Thymus (tissue), 11 donors: Measurements from ENCODE around the gene CD58. TPM values are rescaled to one million over a fixed set of nuclear protein-coding genes. Genes with fewer than 3 reads are reported as not detected.
A peak's percentile ranks its signal among the peaks of the same experiment; 100 is the strongest.

Source experiments
- DNase-seq, 9 donors: peaks; one replicate each; pipeline ENCODE4 v3.0.0-alpha.2; 2013; ENCODE audit warnings: low spot score in 9 of 9, low read depth in 6 of 9, missing footprints in 1 of 9
- H3K27ac ChIP-seq, 2 donors: one replicate each; pipeline ENCODE4 v1.5.1; 2013; ENCODE audit warnings: control low read depth in 1 of 2, low read depth in 1 of 2, low read length in 1 of 2, mild to moderate bottlenecking in 1 of 2, moderate library complexity in 1 of 2
- H3K27me3 ChIP-seq, 2 donors: one replicate each; pipeline ENCODE4 v1.5.1; 2013; ENCODE audit warnings: low read length in 1 of 2; ENCODE audit not compliant: control insufficient read depth in 2 of 2, insufficient read depth in 1 of 2
- H3K36me3 ChIP-seq, 2 donors: one replicate each; pipeline ENCODE4 v1.5.1; 2013; ENCODE audit warnings: low read length in 1 of 2, mild to moderate bottlenecking in 1 of 2, moderate library complexity in 1 of 2; ENCODE audit not compliant: control insufficient read depth in 2 of 2, insufficient read depth in 2 of 2
- H3K4me1 ChIP-seq, 2 donors: one replicate each; pipeline ENCODE4 v1.5.1; 2013; ENCODE audit warnings: low read length in 2 of 2; ENCODE audit not compliant: control insufficient read depth in 2 of 2, insufficient read depth in 2 of 2
- H3K4me3 ChIP-seq, 2 donors: one replicate each; pipeline ENCODE4 v1.5.1; 2013; ENCODE audit warnings: low read length in 2 of 2, control low read depth in 1 of 2, mild to moderate bottlenecking in 1 of 2
- H3K9me3 ChIP-seq, 2 donors: one replicate each; pipeline ENCODE4 v1.5.1; 2013; ENCODE audit warnings: low read length in 1 of 2, mild to moderate bottlenecking in 1 of 2; ENCODE audit not compliant: control insufficient read depth in 2 of 2, insufficient read depth in 1 of 2
- WGBS: extraction: QIAGEN DNeasy Blood & Tissue Kit; methylation state at CpG from one replicate; pipeline ENCODE4 v1.1.7; 2013; 5-methylcytosine and 5-hydroxymethylcytosine counted together
- polyA plus RNA-seq: library from polyadenylated mRNA; stranded (reverse); fragments of 200-250 nt; gene quantifications from one replicate; pipeline ENCODE4 v1.2.3, GENCODE V29; 2013
- total RNA-seq: library from RNA; stranded (reverse); fragments of 120-200 nt; gene quantifications from one replicate; pipeline ENCODE4 v1.2.4, GENCODE V29; 2013
- donor health status: healthy.

CD58 gene
- total and polyA plus RNA-seq, 2 donors: 12.7 to 24.6 TPM

DNA sequence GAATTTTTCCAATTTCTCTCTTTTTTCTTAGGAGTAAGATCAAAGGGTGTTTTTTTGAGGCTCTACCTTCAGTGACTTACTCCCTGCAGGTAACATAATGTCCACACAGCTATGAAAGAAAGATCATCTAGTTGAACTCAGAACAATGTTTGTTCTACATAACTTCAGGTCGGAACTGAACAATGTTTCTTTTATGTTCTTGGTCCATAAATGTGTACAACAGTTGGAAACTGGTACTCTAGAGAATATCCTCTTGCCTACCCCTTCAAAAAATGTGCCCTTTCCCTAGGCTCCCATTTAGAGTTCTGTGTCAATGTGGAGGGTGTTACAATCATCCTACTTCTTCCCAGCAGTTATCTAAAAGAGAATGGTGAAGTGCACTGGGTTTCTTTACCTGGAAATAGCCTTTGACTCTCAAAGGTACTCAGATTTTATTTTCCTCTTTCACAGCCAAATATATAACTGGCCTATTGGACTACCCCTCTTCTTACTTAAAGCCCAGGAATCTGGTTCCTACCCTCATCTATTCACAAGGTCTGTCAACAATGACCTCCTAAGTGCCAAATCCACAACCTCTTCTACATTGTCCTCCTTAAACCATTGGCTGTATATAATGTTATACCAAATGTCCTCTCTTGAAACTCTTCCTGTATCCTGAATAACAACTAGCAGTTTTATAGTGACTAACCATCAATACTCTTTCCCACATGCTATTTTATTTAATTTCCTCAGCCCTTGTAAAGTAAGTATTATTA is 42.3 kb downstream of the CD58 start:
- no peak for DNase-seq
- no peaks in the 10 kb centered on the region for H3K27me3 ChIP-seq
- H3K4me3 ChIP-seq: no peak overlapping the region
- peaks cover 3% of the 10 kb centered on the region in 2 donors for H3K36me3 ChIP-seq
- no peaks in the 10 kb centered on the region for H3K4me1 ChIP-seq
- H3K9me3 ChIP-seq: no peaks in the 10 kb centered on the region
- whole genome bisulfite sequencing: 99% methylated on average over 1 of the region's 1 CpG
- H3K27ac ChIP-seq: no peak overlapping the region

DNA sequence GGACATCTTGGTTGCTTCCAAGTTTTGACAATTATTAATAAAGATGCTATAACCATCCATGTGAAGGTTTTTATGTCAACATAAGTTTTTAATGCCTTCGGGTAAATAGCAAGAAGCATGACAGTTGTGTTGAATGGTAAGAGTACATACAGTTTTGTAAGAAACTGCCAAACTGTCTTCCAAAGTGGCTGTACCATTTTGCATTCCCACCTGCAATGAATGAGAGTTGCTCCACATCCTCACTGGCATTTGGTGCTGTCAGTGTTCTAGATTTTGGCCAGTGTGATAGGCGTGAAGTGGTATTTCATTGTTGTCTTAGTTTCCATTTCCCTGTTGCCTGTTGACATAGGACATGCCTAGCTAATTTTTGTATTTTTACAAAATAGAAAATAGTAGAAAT is 45.4 kb downstream of the CD58 start:
- H3K4me3 ChIP-seq: no peak overlapping the region
- WGBS: 98% methylated on average over 2 of the region's 2 CpGs
- no peaks in the 10 kb centered on the region for H3K36me3 ChIP-seq
- no peaks in the 10 kb centered on the region for H3K27me3 ChIP-seq
- no peaks in the 10 kb centered on the region for H3K4me1 ChIP-seq
- H3K9me3 ChIP-seq: no peaks in the 10 kb centered on the region
- H3K27ac ChIP-seq: no peak overlapping the region
- DNase-seq: no peak

DNA sequence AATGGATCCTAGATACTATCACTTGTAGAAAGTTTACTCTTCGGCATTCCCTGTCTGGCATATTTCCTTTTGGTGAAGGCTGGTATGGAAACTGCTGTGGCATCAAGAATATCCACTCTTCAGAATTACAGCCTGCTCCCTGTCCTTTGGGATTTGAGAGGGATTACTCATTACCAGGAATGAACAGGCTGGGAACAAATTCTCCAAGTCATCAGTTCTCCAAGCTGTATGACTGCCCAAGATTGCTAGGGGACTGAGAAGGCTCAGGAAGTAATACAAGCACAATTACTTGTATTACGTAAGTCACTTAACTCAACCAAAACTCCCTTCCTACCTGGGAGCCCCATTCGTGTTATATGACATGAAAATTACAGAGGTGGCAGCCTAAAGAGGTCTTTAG is 49.6 kb downstream of the CD58 start:
- H3K27ac ChIP-seq: no peak overlapping the region
- no peaks in the 10 kb centered on the region for H3K27me3 ChIP-seq
- 94% methylated on average over 3 of the region's 3 CpGs for WGBS
- no peak overlapping the region for H3K4me3 ChIP-seq
- H3K4me1 ChIP-seq: peaks cover 0 to 5% of the 10 kb centered on the region in 2 donors
- no peaks in the 10 kb centered on the region for H3K36me3 ChIP-seq
- no peak for DNase-seq
- H3K9me3 ChIP-seq: no peaks in the 10 kb centered on the region

DNA sequence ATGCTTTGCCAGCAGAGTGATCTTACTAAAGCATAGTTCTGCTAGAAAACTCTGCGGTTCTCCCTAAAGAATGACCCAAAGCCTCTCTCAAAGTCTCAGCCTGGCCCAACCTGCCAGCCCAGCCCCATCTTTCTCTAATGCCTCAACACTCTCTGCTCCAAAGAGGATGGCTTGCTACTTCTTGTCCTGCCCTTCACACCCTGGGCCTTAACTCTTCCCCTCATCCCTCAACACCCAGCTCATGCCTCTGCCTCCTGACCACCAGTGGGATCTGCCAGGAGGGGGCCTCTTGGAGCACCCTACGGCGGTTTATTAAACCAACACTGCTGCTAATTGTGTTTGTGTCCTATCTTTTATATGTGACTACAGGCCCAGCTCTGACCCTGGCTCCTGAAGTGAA is 52.4 kb downstream of the CD58 start:
- Histone ChIP-seq H3K27ac (no peak overlapping the region), H3K4me3 (no peak overlapping the region)
- 99% methylated on average over 3 of the region's 3 CpGs for WGBS

DNA sequence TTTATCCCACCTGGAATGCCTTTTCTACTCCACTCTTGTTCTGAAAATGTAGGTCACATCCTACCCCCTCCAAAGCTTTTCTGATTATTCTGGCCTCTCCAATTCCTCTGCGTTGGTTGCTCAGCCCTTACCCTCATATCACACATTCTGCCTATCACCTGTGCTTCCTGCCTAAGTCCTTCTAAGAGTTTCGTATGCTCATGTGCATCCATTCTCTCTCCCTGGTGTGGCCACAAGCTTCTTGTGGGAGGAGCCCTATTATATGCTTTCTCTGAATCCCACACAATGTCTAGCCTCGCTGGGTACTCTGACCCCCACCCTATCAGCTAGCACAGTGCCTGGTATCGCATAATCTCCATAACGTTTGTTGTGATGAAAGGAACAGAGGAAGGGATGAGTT is 54.2 kb downstream of the CD58 start:
- DNase-seq: no peak
- H3K4me1 ChIP-seq: peaks cover 14 to 24% of the 10 kb centered on the region in 2 donors
- no peaks in the 10 kb centered on the region for H3K9me3 ChIP-seq
- no peaks in the 10 kb centered on the region for H3K36me3 ChIP-seq
- H3K27ac ChIP-seq: no peak overlapping the region
- WGBS: 79% methylated on average over 5 of the region's 5 CpGs
- no peaks in the 10 kb centered on the region for H3K27me3 ChIP-seq
- no peak overlapping the region for H3K4me3 ChIP-seq

More for the DNA sequence above, 52.4 kb downstream of the CD58 start:
- Histone ChIP-seq H3K9me3 (no peaks in the 10 kb centered on the region), H3K36me3 (no peaks in the 10 kb centered on the region), H3K4me1 (peaks cover 14 to 24% of the 10 kb centered on the region in 2 donors), H3K27me3 (no peaks in the 10 kb centered on the region)
- DNase-seq: no peak

DNA sequence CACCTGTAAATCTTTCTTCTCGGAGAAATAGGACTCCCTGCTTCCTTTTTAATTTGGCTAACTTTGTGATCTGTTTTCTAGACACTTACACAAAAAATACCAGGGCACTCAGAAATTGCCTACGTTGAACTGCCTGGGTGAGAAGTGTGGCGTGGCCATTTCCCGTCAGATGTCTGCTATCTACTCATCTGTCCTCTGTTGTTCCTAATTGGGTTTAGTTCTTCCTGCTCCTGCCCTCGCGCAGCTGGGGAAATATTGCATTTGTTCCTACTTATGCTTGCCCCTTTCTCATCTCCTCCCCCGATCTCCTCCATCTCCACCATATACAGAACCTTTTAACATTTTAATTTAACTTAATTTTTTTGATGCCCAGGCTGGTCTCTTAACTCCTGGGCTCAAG is 55.1 kb downstream of the CD58 start:
- peak in 1 of 9 donors; percentile 43 for DNase-seq
- Histone ChIP-seq H3K36me3 (no peaks in the 10 kb centered on the region), H3K27me3 (no peaks in the 10 kb centered on the region), H3K27ac (peak overlapping the region; percentile 66 to 74), H3K9me3 (no peaks in the 10 kb centered on the region), H3K4me1 (peaks cover 16 to 24% of the 10 kb centered on the region in 2 donors), H3K4me3 (no peak overlapping the region)
- WGBS: 15% methylated on average over 7 of the region's 7 CpGs

DNA sequence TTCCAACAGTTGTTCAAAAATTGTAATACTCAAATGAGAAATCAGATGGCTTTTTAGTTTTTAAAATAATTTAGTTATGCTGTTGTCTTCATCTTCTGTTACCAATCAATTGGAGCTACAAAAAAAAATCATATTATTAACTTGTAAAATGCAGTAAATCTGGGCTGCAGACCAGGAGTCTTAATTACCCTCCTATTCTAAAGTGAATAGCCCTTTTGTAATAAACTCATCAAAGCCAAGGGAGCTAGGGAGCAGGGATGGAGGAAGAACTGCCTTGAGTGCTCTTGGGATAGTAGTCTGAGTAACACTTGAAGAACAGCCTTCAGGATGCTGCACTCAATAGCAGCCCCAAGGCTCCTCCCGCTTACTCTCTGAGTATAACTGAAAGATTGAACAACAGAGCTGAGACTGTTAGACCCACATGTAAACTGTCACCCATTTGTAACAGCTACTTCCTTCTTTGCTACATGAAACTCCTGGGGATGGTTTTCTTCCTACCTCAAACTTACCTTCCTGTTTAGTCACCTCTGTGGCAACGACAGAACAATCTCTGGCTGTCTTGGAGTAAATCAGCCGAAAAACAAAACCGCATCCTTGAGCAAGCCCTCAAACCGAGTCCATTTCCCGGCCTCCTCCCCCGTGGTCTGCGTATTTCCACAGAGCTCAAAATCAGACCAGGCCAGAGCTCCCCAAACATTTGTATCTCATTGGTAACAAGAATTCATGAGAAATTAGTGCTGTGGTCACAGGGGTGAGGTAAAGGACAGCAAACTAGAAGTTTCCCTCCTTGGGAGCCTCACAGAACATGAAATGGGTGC is 55.9 kb downstream of the CD58 start:
- peak in 5 of 9 donors; percentile 28 to 74 (median 40) for DNase-seq

DNA sequence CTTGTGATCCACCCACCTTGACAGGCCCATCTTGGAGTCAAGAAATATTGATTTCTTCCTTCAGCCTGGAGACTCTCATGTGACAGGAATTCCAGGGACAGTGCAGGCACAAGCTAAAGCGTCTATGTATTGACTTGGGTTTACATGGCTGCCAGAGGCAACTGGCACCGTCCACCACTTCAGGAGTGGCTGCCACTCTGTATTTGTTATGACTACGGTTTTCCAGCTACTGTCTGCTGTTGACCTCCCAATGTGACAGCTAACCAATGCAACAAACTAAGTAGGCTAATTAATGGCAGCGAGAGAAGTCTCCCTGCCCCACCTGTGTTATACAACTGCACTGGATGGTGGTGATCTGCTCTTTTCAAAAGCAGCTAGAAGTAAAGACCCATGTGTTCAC is 56.9 kb downstream of the CD58 start:
- over 99% methylated on average over 4 of the region's 4 CpGs for WGBS
- no peak overlapping the region for H3K27ac ChIP-seq

More for the DNA sequence above, 55.9 kb downstream of the CD58 start:
- H3K4me1 ChIP-seq: peaks cover 19 to 29% of the 10 kb centered on the region in 2 donors
- no peak overlapping the region for H3K4me3 ChIP-seq
- H3K36me3 ChIP-seq: no peaks in the 10 kb centered on the region
- no peaks in the 10 kb centered on the region for H3K9me3 ChIP-seq
- H3K27ac ChIP-seq: peak overlapping the region; percentile 66 to 74
- 6% methylated on average over 8 of the region's 8 CpGs for WGBS
- H3K27me3 ChIP-seq: no peaks in the 10 kb centered on the region

DNA sequence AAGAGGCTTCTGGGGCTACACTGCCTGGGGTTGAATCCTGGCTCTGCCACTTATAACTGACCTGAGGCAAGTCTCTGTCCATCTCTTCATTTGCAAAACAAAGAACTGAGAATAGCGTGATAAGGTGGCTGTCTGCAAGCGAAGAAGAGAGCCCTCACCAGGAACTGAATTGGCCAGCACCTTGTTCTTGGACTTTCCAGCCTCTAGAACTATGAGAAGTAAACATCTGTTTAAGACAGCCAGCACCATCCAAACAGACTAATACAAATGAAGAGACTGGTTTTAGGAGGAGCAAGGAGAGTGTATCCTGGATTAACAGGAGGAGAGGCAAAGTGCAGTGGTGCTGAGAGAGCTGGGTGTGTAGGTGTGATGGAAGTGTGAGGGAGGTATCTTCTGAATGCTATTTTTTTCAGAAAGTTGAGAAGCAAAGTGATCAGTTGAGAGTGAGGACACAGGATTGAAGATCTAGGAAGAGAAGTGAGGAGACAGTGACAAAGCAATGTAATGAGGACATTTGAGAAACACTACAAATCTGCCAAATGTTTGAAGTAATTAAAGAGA is 59.3 kb downstream of the CD58 start:
- Histone ChIP-seq H3K4me3 (no peak overlapping the region), H3K36me3 (no peaks in the 10 kb centered on the region), H3K4me1 (peaks cover 19 to 39% of the 10 kb centered on the region in 2 donors), H3K27ac (no peak overlapping the region), H3K9me3 (no peaks in the 10 kb centered on the region), H3K27me3 (no peaks in the 10 kb centered on the region)
- WGBS: 98% methylated on average over 2 of the region's 2 CpGs
- no peak for DNase-seq

More for the DNA sequence above, 56.9 kb downstream of the CD58 start:
- DNase-seq: no peak
- Histone ChIP-seq H3K9me3 (no peaks in the 10 kb centered on the region), H3K27me3 (no peaks in the 10 kb centered on the region), H3K36me3 (no peaks in the 10 kb centered on the region), H3K4me3 (no peak overlapping the region), H3K4me1 (peaks cover 19 to 34% of the 10 kb centered on the region in 2 donors)
